WI38 (cell line): ENCODE results near the gene SLC27A3.

ENCODE experiments used
- H3K4me3 ChIP-seq: 2 replicates; pipeline ENCODE4 v1.5.1; 2011; ENCODE audit warnings: low read depth, mild to moderate bottlenecking, control low read depth, low read length
- TF ChIP-seq, protein P1 (sequence below): IDR thresholded peaks from 2 replicates; pipeline ENCODE4 v1.5.1; 2012; ENCODE audit warnings: low read depth, mild to moderate bottlenecking, control low read depth, low read length

SLC27A3 gene

DNA sequence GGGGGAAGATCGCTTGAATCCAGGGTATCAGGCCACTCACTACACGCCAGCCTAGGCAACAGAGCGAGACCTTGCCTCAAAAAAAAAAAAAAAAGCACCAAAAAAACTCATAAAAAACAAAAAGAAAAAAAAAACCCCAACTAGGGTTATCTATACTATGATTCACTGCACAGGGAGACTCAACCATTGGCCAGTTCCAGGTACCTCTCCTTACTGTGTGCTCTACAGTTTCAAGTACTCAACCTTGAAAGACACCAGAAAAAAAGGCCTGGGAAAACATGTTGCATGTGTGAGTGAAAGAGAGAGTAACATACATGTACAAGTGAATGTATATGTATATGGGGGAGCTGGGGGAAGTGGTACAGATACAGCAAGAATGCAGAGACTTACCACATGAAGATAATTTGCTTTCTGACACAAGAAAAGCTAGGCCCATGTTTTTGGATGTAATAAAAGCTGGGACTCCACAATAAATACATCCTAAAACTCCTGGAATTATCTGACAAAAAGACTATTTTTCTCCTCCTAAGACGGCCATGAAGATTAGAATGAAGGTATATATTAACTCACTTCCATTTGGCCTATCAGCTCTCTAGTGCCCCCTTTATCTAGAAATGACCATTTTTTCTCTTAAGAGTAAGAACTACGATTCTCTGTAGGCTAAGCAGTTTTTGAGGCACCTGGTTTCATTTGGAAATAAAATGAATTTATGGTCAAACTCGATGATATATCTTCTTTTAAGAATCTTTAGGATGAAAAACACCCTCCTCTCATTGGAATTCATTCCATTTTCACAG, 52.2 kb downstream of the SLC27A3 start:
- no peak overlapping the region for H3K4me3 ChIP-seq
- TF ChIP-seq, protein P1, sequence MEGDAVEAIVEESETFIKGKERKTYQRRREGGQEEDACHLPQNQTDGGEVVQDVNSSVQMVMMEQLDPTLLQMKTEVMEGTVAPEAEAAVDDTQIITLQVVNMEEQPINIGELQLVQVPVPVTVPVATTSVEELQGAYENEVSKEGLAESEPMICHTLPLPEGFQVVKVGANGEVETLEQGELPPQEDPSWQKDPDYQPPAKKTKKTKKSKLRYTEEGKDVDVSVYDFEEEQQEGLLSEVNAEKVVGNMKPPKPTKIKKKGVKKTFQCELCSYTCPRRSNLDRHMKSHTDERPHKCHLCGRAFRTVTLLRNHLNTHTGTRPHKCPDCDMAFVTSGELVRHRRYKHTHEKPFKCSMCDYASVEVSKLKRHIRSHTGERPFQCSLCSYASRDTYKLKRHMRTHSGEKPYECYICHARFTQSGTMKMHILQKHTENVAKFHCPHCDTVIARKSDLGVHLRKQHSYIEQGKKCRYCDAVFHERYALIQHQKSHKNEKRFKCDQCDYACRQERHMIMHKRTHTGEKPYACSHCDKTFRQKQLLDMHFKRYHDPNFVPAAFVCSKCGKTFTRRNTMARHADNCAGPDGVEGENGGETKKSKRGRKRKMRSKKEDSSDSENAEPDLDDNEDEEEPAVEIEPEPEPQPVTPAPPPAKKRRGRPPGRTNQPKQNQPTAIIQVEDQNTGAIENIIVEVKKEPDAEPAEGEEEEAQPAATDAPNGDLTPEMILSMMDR: no peak
